ENCODE data around the gene IFI35. TPM values are rescaled to one million over a fixed set of nuclear protein-coding genes. Genes with fewer than 3 reads are reported as not detected.

IFI35 gene
- total RNA-seq (2022; extraction: Qiagen RNA extraction) = 17.3 to 20.9 TPM (median 19.0 TPM) in 5 replicates

GRCh38 chr17:43006639-43007551 is at the start of gene IFI35:
TSS of gene IFI35 (plus strand) at chr17:43006784. CDS start at chr17:43006948, 164 bp downstream.

GRCh38 chr17:42964161-42964932 is 42.2 kb upstream of the IFI35 start, which contains the start of gene AARSD1:
TSS of gene AARSD1 (minus strand) at chr17:42964454. CDS start at chr17:42964440, 14 bp downstream.

GRCh38 chr17:42979511-42980273 is 26.9 kb upstream of the IFI35 start, which contains the start of gene PTGES3L:
TSS of gene PTGES3L (minus strand) at chr17:42980080. CDS start at chr17:42980053, 27 bp downstream.

GRCh38 chr17:42980274-42980765 is 26.3 kb upstream of the IFI35 start, which contains the start of gene RUNDC1:
TSS of gene RUNDC1 (plus strand) at chr17:42980565. CDS start at chr17:42980577, 12 bp downstream.

GRCh38 chr17:42997984-42998938 is 8.3 kb upstream of the IFI35 start, which contains the start of gene RPL27:
TSS of gene RPL27 (plus strand) at chr17:42998419. CDS start at chr17:42998751, 332 bp downstream.

GRCh38 chr17:43021741-43022512 is 15.3 kb downstream of the IFI35 start, which contains the start of gene VAT1:
TSS of gene VAT1 (minus strand) at chr17:43022385. CDS start at chr17:43022322, 63 bp downstream.

GRCh38 chr17:43024407-43025289 is 18.1 kb downstream of the IFI35 start, which contains the start of gene RND2:
TSS of gene RND2 (plus strand) at chr17:43025231. CDS start at chr17:43025348, 117 bp downstream.

Other genes with a start within 250 kb of the IFI35 start
- gene RAMP2, start 245.6 kb upstream of the IFI35 start, total RNA-seq (2022; extraction: Qiagen RNA extraction) = 0.51 to 1.3 TPM (median 1.2 TPM) in 5 replicates
- gene VPS25, start 233.3 kb upstream of the IFI35 start, total RNA-seq (2022; extraction: Qiagen RNA extraction) = 123 to 126 TPM (median 124 TPM) in 5 replicates
- gene WNK4, start 226.2 kb upstream of the IFI35 start, total RNA-seq (2022; extraction: Qiagen RNA extraction) = 0.91 to 1.6 TPM (median 1.2 TPM) in 5 replicates
- 112 to 138 TPM (median 133 TPM) in 5 replicates for gene COA3, start 208.1 kb upstream of the IFI35 start, total RNA-seq (2022; extraction: Qiagen RNA extraction)
- gene CNTD1, start 207.9 kb upstream of the IFI35 start, total RNA-seq (2022; extraction: Qiagen RNA extraction) = 0.03 to 0.06 TPM (median 0.04 TPM) in 4 of 5 replicates, not detected in the other
- gene BECN1, start 182.5 kb upstream of the IFI35 start, total RNA-seq (2022; extraction: Qiagen RNA extraction) = 78.1 to 101 TPM (median 79.7 TPM) in 5 replicates
- 220 to 295 TPM (median 223 TPM) in 5 replicates for gene PSME3, start 173.4 kb upstream of the IFI35 start, total RNA-seq (2022; extraction: Qiagen RNA extraction)
- gene AOC2, start 162.2 kb upstream of the IFI35 start, total RNA-seq (2022; extraction: Qiagen RNA extraction) = 1.7 to 2.7 TPM (median 1.8 TPM) in 5 replicates
- 1.0 to 1.6 TPM (median 1.3 TPM) in 5 replicates for gene AOC3, start 155.6 kb upstream of the IFI35 start, total RNA-seq (2022; extraction: Qiagen RNA extraction)
- 0.02 to 0.04 TPM (median 0.03 TPM) in 3 of 5 replicates, not detected in the others for gene G6PC1, start 106.0 kb upstream of the IFI35 start, total RNA-seq (2022; extraction: Qiagen RNA extraction)
- 52.3 to 58.2 TPM (median 56.4 TPM) in 5 replicates for gene AARSD1, start 42.3 kb upstream of the IFI35 start, total RNA-seq (2022; extraction: Qiagen RNA extraction)
- gene PTGES3L, start 26.7 kb upstream of the IFI35 start, total RNA-seq (2022; extraction: Qiagen RNA extraction) = 0.63 to 1.3 TPM (median 0.87 TPM) in 5 replicates
- gene RUNDC1, start 26.2 kb upstream of the IFI35 start, total RNA-seq (2022; extraction: Qiagen RNA extraction) = 19.0 to 20.1 TPM (median 19.6 TPM) in 5 replicates
- 2,911 to 3,334 TPM (median 2,945 TPM) in 5 replicates for gene RPL27, start 8.4 kb upstream of the IFI35 start, total RNA-seq (2022; extraction: Qiagen RNA extraction)
- 228 to 248 TPM (median 238 TPM) in 5 replicates for gene VAT1, start 15.6 kb downstream of the IFI35 start, total RNA-seq (2022; extraction: Qiagen RNA extraction)
- 0.13 to 0.27 TPM (median 0.14 TPM) in 5 replicates for gene RND2, start 18.4 kb downstream of the IFI35 start, total RNA-seq (2022; extraction: Qiagen RNA extraction)
- 20.0 to 33.7 TPM (median 23.7 TPM) in 5 replicates for gene BRCA1, start 118.6 kb downstream of the IFI35 start, total RNA-seq (2022; extraction: Qiagen RNA extraction)
- 34.4 to 47.5 TPM (median 39.4 TPM) in 5 replicates for gene NBR1, start 164.4 kb downstream of the IFI35 start, total RNA-seq (2022; extraction: Qiagen RNA extraction)
- 1.0 to 1.3 TPM (median 1.1 TPM) in 5 replicates for gene TMEM106A, start 205.1 kb downstream of the IFI35 start, total RNA-seq (2022; extraction: Qiagen RNA extraction)
- gene CCDC200, start 221.8 kb downstream of the IFI35 start, total RNA-seq (2022; extraction: Qiagen RNA extraction) = not detected in 5 replicates
- not detected in 5 replicates for gene RNU2-1, start 227.2 kb downstream of the IFI35 start, total RNA-seq (2022; extraction: Qiagen RNA extraction)